ENCODE data around the gene MAPRE2. TPM values are rescaled to one million over a fixed set of nuclear protein-coding genes. Genes with fewer than 3 reads are reported as not detected.
"Not testable (repeated sequence)": the region's sequence is repeated elsewhere in the genome, so short reads cannot be mapped to it uniquely, and the experiment has no call there.

MAPRE2 gene
- total RNA-seq, 2 donors from 2014 or later: 11.7 to 11.9 TPM

DNA sequence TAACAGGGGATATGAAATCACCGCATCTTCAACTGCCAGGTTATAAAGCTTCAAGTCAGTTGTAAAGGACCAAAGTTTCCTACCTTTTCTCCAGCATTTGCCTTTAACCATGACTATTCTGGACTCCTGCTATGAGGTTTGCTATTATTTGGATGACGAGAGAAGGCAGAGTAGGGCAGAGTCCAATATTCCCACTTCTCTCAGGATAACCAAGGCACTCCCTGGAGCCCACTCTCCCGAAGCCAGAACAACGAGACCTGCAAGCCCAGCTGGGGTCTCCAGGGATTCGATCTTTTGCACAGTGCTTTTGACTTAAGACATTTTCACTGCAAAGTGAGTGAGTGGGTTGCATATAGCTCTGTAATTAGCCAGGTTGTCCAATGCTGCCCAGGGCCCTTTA is 122.5 kb downstream of the MAPRE2 start:
- H3K27ac ChIP-seq: no peak overlapping the region
- ATAC-seq (no peak), DNase-seq (no peak)
- 92 to 94% methylated on average over 5 of the region's 5 CpGs for WGBS, 2 donors
- TF ChIP-seq, protein P1, sequence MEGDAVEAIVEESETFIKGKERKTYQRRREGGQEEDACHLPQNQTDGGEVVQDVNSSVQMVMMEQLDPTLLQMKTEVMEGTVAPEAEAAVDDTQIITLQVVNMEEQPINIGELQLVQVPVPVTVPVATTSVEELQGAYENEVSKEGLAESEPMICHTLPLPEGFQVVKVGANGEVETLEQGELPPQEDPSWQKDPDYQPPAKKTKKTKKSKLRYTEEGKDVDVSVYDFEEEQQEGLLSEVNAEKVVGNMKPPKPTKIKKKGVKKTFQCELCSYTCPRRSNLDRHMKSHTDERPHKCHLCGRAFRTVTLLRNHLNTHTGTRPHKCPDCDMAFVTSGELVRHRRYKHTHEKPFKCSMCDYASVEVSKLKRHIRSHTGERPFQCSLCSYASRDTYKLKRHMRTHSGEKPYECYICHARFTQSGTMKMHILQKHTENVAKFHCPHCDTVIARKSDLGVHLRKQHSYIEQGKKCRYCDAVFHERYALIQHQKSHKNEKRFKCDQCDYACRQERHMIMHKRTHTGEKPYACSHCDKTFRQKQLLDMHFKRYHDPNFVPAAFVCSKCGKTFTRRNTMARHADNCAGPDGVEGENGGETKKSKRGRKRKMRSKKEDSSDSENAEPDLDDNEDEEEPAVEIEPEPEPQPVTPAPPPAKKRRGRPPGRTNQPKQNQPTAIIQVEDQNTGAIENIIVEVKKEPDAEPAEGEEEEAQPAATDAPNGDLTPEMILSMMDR (IDR thresholded peaks at IDR 0.05): no peak
- TF ChIP-seq POLR2A (IDR thresholded peaks at IDR 0.05): no peak
- no peaks in the 10 kb centered on the region for H3K36me3 ChIP-seq (replicated peaks in 1 of 2; ENCODE audit: insufficient read depth in 1 of 2, low read depth in 2 of 2)
- H3K27me3 ChIP-seq: no peaks in the 10 kb centered on the region
- intact Hi-C loops (cut with DNase I): no loop called here
- H3K9me3 ChIP-seq: no peaks in the 10 kb centered on the region
- H3K4me3 ChIP-seq: no peak overlapping the region
- peaks cover 12% of the 10 kb centered on the region for H3K4me1 ChIP-seq

GRCh38 chr18:35164133-35164532 is 122.9 kb downstream of the MAPRE2 start:
- Histone ChIP-seq H3K36me3 (replicated peaks in 1 of 2; ENCODE audit: insufficient read depth in 1 of 2, low read depth in 2 of 2) (no peaks in the 10 kb centered on the region), H3K27ac (no peak overlapping the region), H3K27me3 (no peaks in the 10 kb centered on the region), H3K4me3 (no peak overlapping the region), H3K9me3 (no peaks in the 10 kb centered on the region), H3K4me1 (peaks cover 12% of the 10 kb centered on the region)
- no peak for TF ChIP-seq POLR2A (IDR thresholded peaks at IDR 0.05)
- TF ChIP-seq, protein P1 (IDR thresholded peaks at IDR 0.05): no peak
- 69 to 71% methylated on average over 6 of the region's 6 CpGs for WGBS, 2 donors
- intact Hi-C loops (cut with DNase I): no loop called here
- no peak for ATAC-seq
- no peak for DNase-seq

DNA sequence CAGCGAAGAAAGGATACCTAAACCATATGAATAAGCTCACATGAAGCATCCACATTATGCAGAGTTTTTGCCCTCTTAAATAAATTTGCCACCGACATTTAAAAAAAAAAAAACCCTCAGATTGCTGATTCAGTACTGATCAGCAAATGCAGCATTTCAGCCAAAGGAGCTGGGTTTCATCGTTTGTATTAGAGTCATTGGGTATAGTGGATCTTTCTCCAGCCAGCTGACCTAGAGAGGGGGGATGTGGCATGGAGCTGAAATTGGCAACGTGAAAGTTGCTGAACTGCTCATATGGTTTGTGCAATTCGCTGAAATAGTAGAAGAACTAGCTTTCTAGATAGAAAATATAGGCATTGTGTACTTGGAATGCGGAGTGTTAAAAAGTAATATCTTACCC is 126.1 kb downstream of the MAPRE2 start:
- ATAC-seq (no peak), DNase-seq (no peak)
- Histone ChIP-seq H3K9me3 (no peaks in the 10 kb centered on the region), H3K27ac (no peak overlapping the region), H3K4me3 (no peak overlapping the region), H3K4me1 (peaks cover 19% of the 10 kb centered on the region), H3K27me3 (no peaks in the 10 kb centered on the region), H3K36me3 (replicated peaks in 1 of 2; ENCODE audit: insufficient read depth in 1 of 2, low read depth in 2 of 2) (no peaks in the 10 kb centered on the region)
- intact Hi-C loops (cut with DNase I): no loop called here
- no peak for TF ChIP-seq POLR2A (IDR thresholded peaks at IDR 0.05)
- TF ChIP-seq, protein P1 (IDR thresholded peaks at IDR 0.05): no peak
- WGBS, 2 donors: 79 to 82% methylated on average over 6 of the region's 6 CpGs

DNA sequence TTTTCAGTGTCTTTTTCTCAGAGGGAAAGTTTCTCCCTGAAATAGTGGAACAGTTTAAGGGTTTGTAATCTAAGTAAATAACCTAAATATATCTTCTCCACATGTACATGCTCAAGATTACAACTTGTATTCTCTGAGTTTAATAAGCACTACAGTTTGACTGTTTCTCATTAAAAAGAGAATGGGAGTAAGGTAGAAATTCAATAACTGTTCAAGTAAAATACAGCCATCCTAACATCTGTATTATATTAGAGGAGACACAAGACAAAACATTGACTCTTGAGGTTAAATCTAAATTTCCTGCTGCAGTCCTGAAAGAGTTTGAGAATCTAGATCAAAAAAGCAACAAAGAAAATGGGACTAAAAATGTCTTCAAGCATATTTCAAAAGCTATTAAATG is 126.6 kb downstream of the MAPRE2 start:
- TF ChIP-seq, protein P1 (IDR thresholded peaks at IDR 0.05): no peak
- Histone ChIP-seq H3K9me3 (no peaks in the 10 kb centered on the region), H3K4me1 (peaks cover 15% of the 10 kb centered on the region), H3K27ac (no peak overlapping the region), H3K27me3 (no peaks in the 10 kb centered on the region), H3K4me3 (no peak overlapping the region), H3K36me3 (replicated peaks in 1 of 2; ENCODE audit: insufficient read depth in 1 of 2, low read depth in 2 of 2) (no peaks in the 10 kb centered on the region)
- no peak for DNase-seq
- intact Hi-C loops (cut with DNase I): no loop called here
- no peak for ATAC-seq

DNA sequence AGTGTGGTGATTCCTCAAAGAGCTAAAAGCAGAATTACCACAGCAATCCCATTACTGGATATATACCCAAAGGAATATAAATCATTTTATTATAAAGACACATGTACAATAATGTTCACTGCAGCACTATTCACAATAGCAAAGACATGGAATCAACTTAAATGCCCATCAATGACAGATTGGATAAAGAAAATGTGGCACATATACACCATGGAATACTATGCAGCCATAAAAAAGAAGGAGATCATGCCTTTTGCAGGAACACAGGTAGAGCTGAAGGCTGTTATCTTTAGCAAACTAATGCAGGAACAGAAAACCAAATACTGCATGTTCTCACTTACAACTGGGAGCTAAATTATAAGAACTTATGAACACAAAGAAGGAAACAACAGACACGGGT is 129.1 kb downstream of the MAPRE2 start:
- H3K4me3 ChIP-seq; intact Hi-C loops (cut with DNase I); H3K27ac ChIP-seq: not testable (repeated sequence)

More for the DNA sequence above, 129.1 kb downstream of the MAPRE2 start:
- H3K4me1 ChIP-seq: peaks cover 15% of the 10 kb centered on the region
- WGBS, 2 donors: 79 to 87% methylated on average over 1 of the region's 1 CpG
- not testable (repeated sequence) for ATAC-seq; DNase-seq; H3K36me3 ChIP-seq (replicated peaks in 1 of 2; ENCODE audit: insufficient read depth in 1 of 2, low read depth in 2 of 2); H3K27me3 ChIP-seq; H3K9me3 ChIP-seq
